Thymus (tissue), 11 donors: ENCODE results near the gene WDR26. TPM values are rescaled to one million over a fixed set of nuclear protein-coding genes. Genes with fewer than 3 reads are reported as not detected.
"Not testable (repeated sequence)": the region's sequence is repeated elsewhere in the genome, so short reads cannot be mapped to it uniquely, and the experiment has no call there.

Source experiments
- DNase-seq, 9 donors: peaks; one replicate each; pipeline ENCODE4 v3.0.0-alpha.2; 2013; ENCODE audit warnings: low spot score in 9 of 9, low read depth in 6 of 9, missing footprints in 1 of 9
- H3K27ac ChIP-seq, 2 donors: one replicate each; pipeline ENCODE4 v1.5.1; 2013; ENCODE audit warnings: control low read depth in 1 of 2, low read depth in 1 of 2, low read length in 1 of 2, mild to moderate bottlenecking in 1 of 2, moderate library complexity in 1 of 2
- H3K27me3 ChIP-seq, 2 donors: one replicate each; pipeline ENCODE4 v1.5.1; 2013; ENCODE audit warnings: low read length in 1 of 2; ENCODE audit not compliant: control insufficient read depth in 2 of 2, insufficient read depth in 1 of 2
- H3K36me3 ChIP-seq, 2 donors: one replicate each; pipeline ENCODE4 v1.5.1; 2013; ENCODE audit warnings: low read length in 1 of 2, mild to moderate bottlenecking in 1 of 2, moderate library complexity in 1 of 2; ENCODE audit not compliant: control insufficient read depth in 2 of 2, insufficient read depth in 2 of 2
- H3K4me1 ChIP-seq, 2 donors: one replicate each; pipeline ENCODE4 v1.5.1; 2013; ENCODE audit warnings: low read length in 2 of 2; ENCODE audit not compliant: control insufficient read depth in 2 of 2, insufficient read depth in 2 of 2
- H3K4me3 ChIP-seq, 2 donors: one replicate each; pipeline ENCODE4 v1.5.1; 2013; ENCODE audit warnings: low read length in 2 of 2, control low read depth in 1 of 2, mild to moderate bottlenecking in 1 of 2
- H3K9me3 ChIP-seq, 2 donors: one replicate each; pipeline ENCODE4 v1.5.1; 2013; ENCODE audit warnings: low read length in 1 of 2, mild to moderate bottlenecking in 1 of 2; ENCODE audit not compliant: control insufficient read depth in 2 of 2, insufficient read depth in 1 of 2
- WGBS: extraction: QIAGEN DNeasy Blood & Tissue Kit; methylation state at CpG from one replicate; pipeline ENCODE4 v1.1.7; 2013; 5-methylcytosine and 5-hydroxymethylcytosine counted together
- polyA plus RNA-seq: library from polyadenylated mRNA; stranded (reverse); fragments of 200-250 nt; gene quantifications from one replicate; pipeline ENCODE4 v1.2.3, GENCODE V29; 2013
- total RNA-seq: library from RNA; stranded (reverse); fragments of 120-200 nt; gene quantifications from one replicate; pipeline ENCODE4 v1.2.4, GENCODE V29; 2013
- donor health status: healthy.

The WDR26 gene
- total and polyA plus RNA-seq, 2 donors = 25.6 to 62.3 TPM

- H3K9me3 ChIP-seq = no peaks in the 10 kb centered on the region
- DNase-seq = no peak
- H3K4me3 ChIP-seq = peak overlapping the region in 1 of 2 donors; percentile 78
- peaks cover 12 to 25% of the 10 kb centered on the region in 2 donors for H3K4me1 ChIP-seq
- H3K27me3 ChIP-seq = no peaks in the 10 kb centered on the region
- 59% methylated on average over 2 of the region's 2 CpGs for WGBS
- no peak overlapping the region for H3K27ac ChIP-seq
- H3K36me3 ChIP-seq = peaks cover 9 to 22% of the 10 kb centered on the region in 2 donors
These were observed 2.9 kb downstream of the WDR26 start for GRCh38 chr1:224431726-224432125.

DNA sequence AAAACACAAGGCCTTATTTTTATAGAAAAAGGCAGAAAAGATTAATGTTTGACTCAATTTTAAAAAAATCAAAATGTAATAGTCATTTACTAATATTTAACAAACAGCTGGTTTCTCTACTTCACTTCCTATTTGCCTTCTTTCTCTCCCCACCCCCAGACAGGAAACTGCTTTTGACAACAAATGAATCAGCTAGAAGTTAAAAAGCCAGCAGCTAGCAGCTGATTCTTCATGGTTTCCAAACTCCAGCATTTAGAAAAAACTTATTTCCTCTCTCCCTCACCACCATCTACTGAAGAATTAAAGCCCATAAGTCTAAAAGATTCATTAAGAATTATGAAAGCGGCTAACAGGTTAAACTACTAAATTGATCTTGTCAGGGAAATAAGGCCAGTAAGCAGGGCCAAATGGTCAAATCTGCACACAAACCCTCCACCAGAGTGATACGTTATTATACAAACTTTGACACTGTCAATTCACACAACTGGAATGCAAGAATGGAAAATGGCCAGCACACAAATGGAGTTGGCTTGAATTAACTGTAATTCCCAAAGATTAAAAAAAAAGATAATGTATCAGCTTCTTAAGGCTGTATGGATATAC lies 4.0 kb downstream of the WDR26 start:
- DNase-seq = peak in 7 of 9 donors; percentile 59 to 86 (median 67)
- peak overlapping the region in 1 of 2 donors; percentile 11 for H3K4me3 ChIP-seq
- H3K36me3 ChIP-seq = peaks cover 9 to 23% of the 10 kb centered on the region in 2 donors
- H3K27me3 ChIP-seq = no peaks in the 10 kb centered on the region
- peak overlapping the region; percentile 6 to 87 for H3K27ac ChIP-seq
- H3K4me1 ChIP-seq = peaks cover 12 to 25% of the 10 kb centered on the region in 2 donors
- 23% methylated on average over 2 of the region's 2 CpGs for WGBS
- H3K9me3 ChIP-seq = no peaks in the 10 kb centered on the region

DNA sequence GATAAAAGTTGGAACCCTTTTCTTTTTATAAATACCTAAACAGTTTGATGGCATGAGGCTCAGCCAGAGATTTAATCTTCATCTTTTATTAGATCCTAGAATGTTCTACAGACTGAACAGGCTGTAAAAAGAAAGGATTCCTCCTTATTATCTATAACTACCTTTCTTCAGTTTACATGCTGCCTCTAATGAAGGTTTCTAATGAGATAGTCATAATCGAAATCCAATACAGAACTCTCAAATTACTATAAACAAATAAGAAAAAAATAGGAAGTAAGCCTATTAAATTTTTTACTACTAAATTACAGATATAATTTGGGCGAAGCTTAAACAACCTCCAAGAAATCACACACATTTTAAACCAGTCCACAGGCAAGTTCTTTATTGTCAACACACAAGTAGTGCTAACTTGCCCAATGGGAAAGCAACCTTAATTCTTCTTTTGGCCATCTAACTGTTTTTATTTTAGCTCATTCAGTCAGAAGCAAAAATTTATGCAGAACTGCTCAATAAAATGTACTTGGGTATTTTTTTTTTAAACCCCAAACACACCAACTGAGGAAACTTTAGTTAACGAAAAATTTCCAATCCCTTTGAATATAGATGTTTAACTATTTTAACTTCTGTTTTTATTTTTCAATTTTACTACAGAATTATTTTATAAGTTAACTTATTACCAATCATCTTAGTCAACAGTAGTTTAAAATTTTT lies 4.8 kb downstream of the WDR26 start:
- DNase-seq = no peak
- H3K36me3 ChIP-seq = peaks cover 9 to 32% of the 10 kb centered on the region in 2 donors

GRCh38 chr1:224428713-224429112 lies 5.9 kb downstream of the WDR26 start:
- not testable (repeated sequence) for H3K4me3 ChIP-seq, H3K27ac ChIP-seq, H3K9me3 ChIP-seq, H3K27me3 ChIP-seq, DNase-seq
- 99% methylated on average over 7 of the region's 7 CpGs for WGBS
- peaks cover 12 to 42% of the 10 kb centered on the region in 2 donors for H3K36me3 ChIP-seq
- H3K4me1 ChIP-seq = peaks cover 8 to 17% of the 10 kb centered on the region in 2 donors

More for the DNA sequence above, 4.8 kb downstream of the WDR26 start:
- Histone ChIP-seq H3K9me3 (no peaks in the 10 kb centered on the region), H3K4me3 (no peak overlapping the region), H3K27me3 (no peaks in the 10 kb centered on the region), H3K27ac (no peak overlapping the region), H3K4me1 (peaks cover 8 to 17% of the 10 kb centered on the region in 2 donors)
- 96% methylated on average over 3 of the region's 3 CpGs for WGBS

GRCh38 chr1:224427346-224427745 lies 7.3 kb downstream of the WDR26 start:
- H3K4me1 ChIP-seq = peaks cover 7 to 8% of the 10 kb centered on the region in 2 donors
- H3K4me3 ChIP-seq = no peak overlapping the region
- DNase-seq = no peak
- no peaks in the 10 kb centered on the region for H3K27me3 ChIP-seq
- H3K36me3 ChIP-seq = peaks cover 20 to 55% of the 10 kb centered on the region in 2 donors
- H3K27ac ChIP-seq = no peak overlapping the region
- WGBS = 98% methylated on average over 1 of the region's 1 CpG
- H3K9me3 ChIP-seq = no peaks in the 10 kb centered on the region

- H3K27me3 ChIP-seq, H3K4me1 ChIP-seq, H3K4me3 ChIP-seq, H3K9me3 ChIP-seq, DNase-seq, H3K27ac ChIP-seq: not testable (repeated sequence)
- 94% methylated on average over 8 of the region's 8 CpGs for WGBS
- peaks cover 24 to 60% of the 10 kb centered on the region in 2 donors for H3K36me3 ChIP-seq
These were observed 7.7 kb downstream of the WDR26 start for GRCh38 chr1:224426869-224427268.

DNA sequence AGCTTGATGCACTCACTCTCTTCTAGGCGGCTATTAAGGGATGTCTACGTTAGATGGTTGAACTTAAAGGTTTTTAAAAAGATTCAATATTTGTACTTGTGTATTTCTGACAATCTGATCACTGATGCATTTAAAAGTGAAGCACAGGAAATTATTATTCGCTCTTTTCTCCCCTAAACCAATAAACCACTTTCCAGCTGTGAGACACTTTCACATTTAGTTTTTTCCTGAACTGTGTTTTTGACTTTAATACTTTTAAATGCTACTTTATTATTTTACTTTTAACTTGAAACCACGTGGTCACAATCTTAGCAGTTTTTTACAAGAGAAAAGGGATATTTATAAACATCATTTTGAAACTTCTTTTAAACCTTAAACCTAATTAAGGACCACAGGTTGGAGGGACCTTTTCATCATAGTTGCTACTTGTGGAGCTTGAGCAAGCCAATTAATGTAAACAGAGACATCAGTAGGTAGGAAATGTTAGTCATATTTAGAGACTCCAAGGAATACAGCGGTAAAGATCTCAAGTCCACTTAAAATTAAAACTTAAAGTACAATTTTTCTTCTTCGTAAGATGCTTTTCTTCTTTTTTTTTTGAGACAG lies 9.2 kb downstream of the WDR26 start:
- 94% methylated on average over 6 of the region's 6 CpGs for whole genome bisulfite sequencing
- Histone ChIP-seq H3K4me1 (peaks cover 0 to under 1% of the 10 kb centered on the region in 2 donors), H3K9me3 (no peaks in the 10 kb centered on the region), H3K27me3 (no peaks in the 10 kb centered on the region), H3K27ac (no peak overlapping the region), H3K36me3 (peaks cover 31 to 66% of the 10 kb centered on the region in 2 donors), H3K4me3 (no peak overlapping the region)
- DNase-seq = no peak

DNA sequence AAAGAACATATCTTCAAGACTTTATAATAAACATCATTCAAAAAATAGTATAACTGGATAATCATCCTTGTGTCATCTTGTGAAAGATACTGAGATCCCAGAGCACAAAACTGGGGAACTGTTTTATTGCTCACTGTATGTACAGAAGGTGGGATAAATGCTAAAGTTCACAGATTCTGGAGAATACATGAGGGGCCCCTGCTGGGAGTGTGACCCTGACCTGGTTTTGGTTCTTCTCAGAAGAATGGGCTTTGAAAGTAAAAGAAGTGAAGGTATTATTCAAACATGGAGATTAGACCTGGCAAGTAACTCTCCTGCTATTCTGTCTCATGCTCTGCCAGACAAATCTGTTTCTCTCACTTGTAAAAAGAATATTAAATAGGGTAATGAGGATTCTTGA lies 14.5 kb downstream of the WDR26 start:
- DNase-seq = no peak
- Histone ChIP-seq H3K4me1 (no peaks in the 10 kb centered on the region), H3K4me3 (no peak overlapping the region), H3K27me3 (no peaks in the 10 kb centered on the region), H3K36me3 (peaks cover 44 to 82% of the 10 kb centered on the region in 2 donors), H3K27ac (no peak overlapping the region), H3K9me3 (no peaks in the 10 kb centered on the region)

DNA sequence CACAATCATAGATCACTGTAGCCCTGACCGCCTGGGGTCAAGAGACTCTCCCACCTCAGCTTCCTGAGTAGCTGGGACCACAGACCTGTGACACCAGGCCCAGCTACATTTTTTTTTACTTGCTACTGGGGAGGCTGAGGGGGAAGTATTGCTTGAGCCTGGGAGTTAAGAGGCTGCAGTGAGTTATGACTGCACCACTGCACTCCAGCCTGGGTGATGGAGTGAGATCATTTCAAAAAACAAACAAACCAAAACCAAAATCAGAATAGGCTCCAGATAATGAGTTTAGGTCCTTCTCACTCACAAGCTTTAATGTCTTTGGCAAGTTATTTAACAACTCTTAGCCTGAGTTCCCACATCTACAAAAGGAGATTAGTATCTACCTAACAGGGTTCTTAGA lies 22.8 kb downstream of the WDR26 start:
- no peaks in the 10 kb centered on the region for H3K9me3 ChIP-seq
- 93% methylated on average over 1 of the region's 1 CpG for WGBS
- H3K36me3 ChIP-seq = peaks cover 33 to 64% of the 10 kb centered on the region in 2 donors
- no peaks in the 10 kb centered on the region for H3K27me3 ChIP-seq
- H3K27ac ChIP-seq = no peak overlapping the region
- H3K4me3 ChIP-seq = no peak overlapping the region
- DNase-seq = no peak
- no peaks in the 10 kb centered on the region for H3K4me1 ChIP-seq
